GM12878 (cell line): ENCODE measurements around the gene ASB4. TPM values are rescaled to one million over a fixed set of nuclear protein-coding genes. Genes with fewer than 3 reads are reported as not detected.

Source experiments
- ATAC-seq: fragments of 200-7000 bp; cut with Tn5 transposase; 3 replicates; pipeline ENCODE4 v1.9.1; 2020; ENCODE audit warnings: mild to moderate bottlenecking, moderate library complexity
- BruUV-seq: library from RNA; stranded (reverse); fragments of 400-500 nt; replicated peaks from 2 replicates; lab custom pipeline; 2021; lab: Mats Ljungman, UMichigan
- CTCF ChIA-PET: fragments of 300-600 bp; sonication (Branson Sonifier 250); formaldehyde crosslinking; extraction: SDS; loops from one replicate; lab custom pipeline; 2021; ENCODE audit warnings: inconsistent platforms; lab: Yijun Ruan, JAX
- POLR2A ChIA-PET: fragments of 350-600 bp; formaldehyde crosslinking; extraction: SDS; loops from one replicate; lab custom pipeline; 2021; ENCODE audit warnings: inconsistent platforms; lab: Charles Lee
- RAD21 ChIA-PET: fragments of 300-600 bp; sonication (Branson Sonifier 250); formaldehyde crosslinking; loops from one replicate; lab custom pipeline; 2023; ENCODE audit warnings: antibody characterized with exemption; ENCODE audit not compliant: unreplicated experiment; lab: Charles Lee
- SMC1A ChIA-PET: fragments of 300-600 bp; sonication (Branson Sonifier 250); formaldehyde crosslinking; loops from one replicate; lab custom pipeline; 2023; ENCODE audit not compliant: unreplicated experiment, uncharacterized antibody; lab: Charles Lee
- DNase-seq: peaks from one replicate; pipeline ENCODE4 v3.0.0-alpha.2; 2011; ENCODE audit warnings: low read depth, low spot score
- FAIRE-seq: peaks from 3 replicates; lab custom pipeline; 2011; peaks lifted over from hg19 to GRCh38; lab: Jason Lieb, UNC
- H2AFZ ChIP-seq: 2 replicates; pipeline ENCODE4 v1.6.0; 2011; ENCODE audit warnings: low read depth, low read length, control low read depth; ENCODE audit not compliant: control insufficient read depth
- H3K27ac ChIP-seq: 2 replicates; pipeline ENCODE4 v1.5.1; 2011; ENCODE audit warnings: control low read depth; ENCODE audit not compliant: control insufficient read depth, insufficient read depth
- H3K27me3 ChIP-seq, 2 experiments: replicated peaks in 1 of 2; 2 replicates each; pipeline versions ENCODE4 v1.6.0 to v1.6.1; 2011; ENCODE audit warnings: low read length in 1 of 2; ENCODE audit not compliant: control insufficient read depth in 2 of 2, insufficient read depth in 2 of 2
- H3K36me3 ChIP-seq, 2 experiments: 2 replicates each; pipeline ENCODE4 v1.5.1; 2011; ENCODE audit warnings: low read length in 1 of 2; ENCODE audit not compliant: control insufficient read depth in 2 of 2, insufficient read depth in 2 of 2
- H3K4me1 ChIP-seq: 2 replicates; pipeline ENCODE4 v1.6.1; 2011; ENCODE audit warnings: mild to moderate bottlenecking, low read length, moderate library complexity, mixed read lengths; ENCODE audit not compliant: control insufficient read depth, insufficient read depth
- H3K4me2 ChIP-seq: 2 replicates; pipeline ENCODE4 v1.6.0; 2011; ENCODE audit warnings: control low read depth; ENCODE audit not compliant: control insufficient read depth, insufficient read depth
- H3K4me3 ChIP-seq: fragments of 200-600 bp; sonication (generic); 2 replicates; pipeline ENCODE4 v1.5.1; 2016
- H3K79me2 ChIP-seq: 2 replicates; pipeline ENCODE4 v1.6.0; 2011; ENCODE audit warnings: low read length; ENCODE audit not compliant: control insufficient read depth, insufficient read depth
- H3K9ac ChIP-seq: 2 replicates; pipeline ENCODE4 v1.8.0; 2011; ENCODE audit warnings: low read length, control low read depth, mixed read lengths; ENCODE audit not compliant: control insufficient read depth, insufficient read depth
- H3K9me3 ChIP-seq: replicated peaks from 3 replicates; pipeline ENCODE4 v1.5.1; 2011; ENCODE audit warnings: mild to moderate bottlenecking, low read length; ENCODE audit not compliant: control insufficient read depth, insufficient read depth
- H4K20me1 ChIP-seq: 2 replicates; pipeline ENCODE4 v1.6.0; 2011; ENCODE audit not compliant: control insufficient read depth, insufficient read depth
- CBX5 ChIP-seq: sonication (generic); IDR thresholded peaks from 2 replicates; pipeline ENCODE4 v1.6.1; 2016; ENCODE audit warnings: low read depth, moderate library complexity, mild to moderate bottlenecking, inconsistent platforms
- CEBPB ChIP-seq, 2 experiments: fragments of 150-350 bp in 1 of 2; IDR thresholded peaks; 2 replicates each; pipeline ENCODE4 v1.6.1; 2012 to 2014; ENCODE audit warnings: low read depth in 2 of 2, low read length in 2 of 2, borderline replicate concordance in 1 of 2, inconsistent platforms in 1 of 2
- CHD1 ChIP-seq: IDR thresholded peaks from 2 replicates; pipeline ENCODE4 v1.6.1; 2012; ENCODE audit warnings: low read depth, low read length, improper control_type of control experiment
- ZNF687 ChIP-seq: fragments of 450-650 bp; IDR thresholded peaks from 2 replicates; pipeline ENCODE4 v1.6.1; 2017; ENCODE audit warnings: mild to moderate bottlenecking, moderate library complexity
- WGBS: methylation state at CpG from one replicate; pipeline ENCODE4 v1.1.6; 2016; ENCODE audit warnings: low lambda C conversion rate; ENCODE audit not compliant: insufficient replicate concordance, insufficient coverage; ENCODE audit errors: missing lambda C conversion rate; 5-methylcytosine and 5-hydroxymethylcytosine counted together
- in situ Hi-C: fragments of 300-500 bp; cut with MboI; formaldehyde crosslinking; loops from 9 replicates; pipeline ENCODE4 v1.14.3; 2018; ENCODE audit warnings: mixed read lengths
- intact Hi-C: fragments of 100-400 bp; cut with micrococcal nuclease; formaldehyde crosslinking; loops from one replicate; pipeline ENCODE4 v1.14.2; 2022; ENCODE audit not compliant: unreplicated experiment
- polyA plus RNA-seq, 11 experiments: library from polyadenylated mRNA; depleted of rRNA in 4 of 11; unstranded in 6 of 11; stranded (reverse) in 5 of 11; fragments of >200 nt; fragmentation: Nextera tagmentation in 4 of 11; fragmentation: Illumina TruSeq in 1 of 11; extraction: Ambion mirVana in 4 of 11; extraction: Trizol in 1 of 11; gene quantifications; 1 replicate in 1 of 11; 2 replicates in 10 of 11; pipeline versions ENCODE4 v1.2.1 to v1.2.3, GENCODE V29; 2011 to 2016; ENCODE audit warnings: inconsistent platforms in 2 of 11, missing spikeins in 2 of 11, low read depth in 1 of 11
- total RNA-seq, 4 experiments: library from RNA; depleted of rRNA in 3 of 4; stranded (reverse); fragments of >200 nt in 3 of 4; fragmentation: Illumina TruSeq in 1 of 4; extraction: Trizol in 1 of 4; gene quantifications; 2 replicates each; pipeline versions ENCODE4 v1.2.1 to v1.2.3, GENCODE V29; 2013 to 2021

ASB4 gene
- total and polyA plus RNA-seq, 10 of the 15 experiments (the other 5 are each of a cell fraction or from before 2014, with no cell fraction given): 0.12 to 1.1 TPM; not detected in 8

- RAD21 ChIA-PET: no interaction called here
These were observed 61.9 kb downstream of the ASB4 start for GRCh38 chr7:95547361-95548348.

GRCh38 chr7:95549818-95550529 is 64.2 kb downstream of the ASB4 start:
- POLR2A ChIA-PET: no interaction called here
- Histone ChIP-seq H2AFZ (no peak overlapping the region), H3K27ac (no peak overlapping the region), H3K4me2 (no peak overlapping the region), H3K4me3 (no peak overlapping the region), H4K20me1 (no peaks in the 10 kb centered on the region), H3K27me3 (no peaks in the 10 kb centered on the region; a peak in 1 of 4 replicates), H3K36me3 (no peaks in the 10 kb centered on the region), H3K4me1 (no peaks in the 10 kb centered on the region), H3K79me2 (no peaks in the 10 kb centered on the region), H3K9ac (no peak overlapping the region), H3K9me3 (no peaks in the 10 kb centered on the region)
- ATAC-seq (no peak), FAIRE-seq (no peak), DNase-seq (no peak)
- CTCF ChIA-PET: interaction anchor here (0.9 to 1.2 kb wide), 2 partner anchors 88 to 137 kb away, joined by 3 read pairs; no protein-coding TSS in a partner anchor
- 29% methylated on average over 6 of the region's 6 CpGs for WGBS
- in situ Hi-C loops (no loop called here), intact Hi-C loops (no loop called here)
- RAD21 ChIA-PET: no interaction called here
- SMC1A ChIA-PET: interaction anchor here (2.3 kb wide), 1 partner anchor 8 kb away, joined by 11 read pairs; no protein-coding TSS in a partner anchor
- no TSS peak for BruUV-seq
- no peak for TF ChIP-seq ZNF687

More at GRCh38 chr7:95547361-95548348, 61.9 kb downstream of the ASB4 start:
- Histone ChIP-seq H3K27me3 (no peaks in the 10 kb centered on the region), H2AFZ (no peak overlapping the region), H3K4me1 (no peaks in the 10 kb centered on the region), H3K36me3 (no peaks in the 10 kb centered on the region)
- POLR2A ChIA-PET: interaction anchor here (0.6 kb wide), 1 partner anchor 229 kb away, joined by 3 read pairs; no protein-coding TSS in a partner anchor
- intact Hi-C loops: no loop called here
- WGBS: 63% methylated on average over 6 of the region's 6 CpGs
- no peak for TF ChIP-seq CHD1
- no peak for TF ChIP-seq CBX5
- TF ChIP-seq CEBPB (IDR thresholded peaks at IDR 0.05; ENCODE audit: borderline replicate concordance in 1 of 2, low read depth in 2 of 2, low read length in 2 of 2): no peak
- TF ChIP-seq, all 136 proteins: peak for 0
- ATAC-seq (no peak), FAIRE-seq (no peak), DNase-seq (no peak)
- H3K27ac ChIP-seq: no peak overlapping the region
- CTCF ChIA-PET: interaction anchor here (1.0 to 11.4 kb wide), 3 partner anchors 20 to 141 kb away, joined by 4 to 146 read pairs (median 8); no protein-coding TSS in a partner anchor
- no peak overlapping the region for H3K4me2 ChIP-seq
- no peaks in the 10 kb centered on the region for H3K79me2 ChIP-seq
- no peaks in the 10 kb centered on the region for H4K20me1 ChIP-seq
- SMC1A ChIA-PET: interaction anchor here (23.7 kb wide), 1 partner anchor 142 kb away, joined by 448 read pairs; no protein-coding TSS in a partner anchor
- no peak overlapping the region for H3K9ac ChIP-seq
- in situ Hi-C loops: no loop called here
- no peak overlapping the region for H3K4me3 ChIP-seq
- BruUV-seq: no TSS peak
- H3K9me3 ChIP-seq: no peaks in the 10 kb centered on the region
